HG03280 (cell line): Measurements from ENCODE around the gene TMEM179B.
"Not testable (repeated sequence)": the region's sequence is repeated elsewhere in the genome, so short reads cannot be mapped to it uniquely, and the experiment has no call there.

Source experiments
- ATAC-seq: cut with Tn5 transposase; IDR thresholded peaks from one replicate; pipeline ENCODE4 v1.9.1; 2021; ENCODE audit warnings: mild to moderate bottlenecking, moderate library complexity; ENCODE audit not compliant: unreplicated experiment

The TMEM179B gene

DNA sequence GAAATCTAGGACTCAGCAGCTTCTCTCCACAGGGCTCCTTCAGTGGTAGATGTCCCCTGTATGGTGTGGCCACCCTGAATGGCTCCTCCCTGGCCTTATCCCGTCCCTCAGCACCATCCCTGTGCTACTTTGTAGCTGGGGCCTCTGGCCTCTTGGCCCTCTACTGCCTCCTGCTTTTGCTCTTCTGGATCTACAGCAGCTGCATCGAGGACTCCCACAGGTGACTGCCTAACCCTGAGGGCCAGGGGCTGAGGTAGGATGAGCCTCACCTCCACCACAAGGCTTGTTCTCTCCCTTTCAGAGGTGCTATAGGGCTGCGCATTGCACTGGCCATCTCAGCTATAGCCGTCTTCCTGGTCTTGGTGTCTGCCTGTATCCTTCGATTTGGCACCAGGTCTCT is 1.8 kb downstream of the TMEM179B start:
- ATAC-seq, result no peak

- no peak for ATAC-seq
Measured at GRCh38 chr11:62789576-62789975, 2.4 kb downstream of the TMEM179B start.

DNA sequence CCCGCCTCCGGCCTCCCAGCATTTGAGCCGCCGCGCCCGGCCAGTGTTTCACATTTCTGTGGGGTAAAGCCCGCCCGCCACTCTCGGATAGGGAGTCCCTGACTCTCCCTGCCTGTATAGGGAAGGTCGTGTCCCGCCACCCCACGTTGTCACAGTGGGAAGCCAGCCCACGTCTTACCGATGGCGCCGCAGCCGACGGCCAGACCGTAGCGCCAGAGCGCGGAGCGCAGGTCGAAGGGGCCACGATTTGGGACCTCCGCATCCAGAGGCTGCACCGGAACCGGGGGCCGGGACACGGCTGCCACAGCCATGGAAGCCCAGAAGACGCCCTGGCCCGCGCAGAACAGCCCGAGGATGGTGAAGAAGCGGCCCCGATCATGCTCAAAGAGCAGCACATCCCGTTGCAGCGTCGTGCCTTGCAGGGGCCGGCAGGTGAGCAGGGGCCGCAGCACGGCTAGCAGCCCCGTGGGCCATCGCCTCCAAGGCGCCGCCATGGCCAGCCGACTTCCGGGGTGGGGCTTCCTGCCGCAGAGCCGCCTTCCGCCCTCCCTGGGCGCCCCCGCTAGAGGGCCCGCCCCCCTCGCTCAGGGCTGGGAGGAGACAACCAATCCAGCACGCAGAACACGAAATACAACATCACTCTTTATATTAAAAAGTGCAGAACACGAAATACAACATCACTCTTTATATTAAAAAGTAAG is 4.4 kb downstream of the TMEM179B start, which contains the start of gene TMEM223:
TSS of gene TMEM223 (minus strand) at position 506 of the 701 bp plus-strand sequence. CDS start at position 494, 12 bp downstream.
- ATAC-seq, result peak; percentile 63

DNA sequence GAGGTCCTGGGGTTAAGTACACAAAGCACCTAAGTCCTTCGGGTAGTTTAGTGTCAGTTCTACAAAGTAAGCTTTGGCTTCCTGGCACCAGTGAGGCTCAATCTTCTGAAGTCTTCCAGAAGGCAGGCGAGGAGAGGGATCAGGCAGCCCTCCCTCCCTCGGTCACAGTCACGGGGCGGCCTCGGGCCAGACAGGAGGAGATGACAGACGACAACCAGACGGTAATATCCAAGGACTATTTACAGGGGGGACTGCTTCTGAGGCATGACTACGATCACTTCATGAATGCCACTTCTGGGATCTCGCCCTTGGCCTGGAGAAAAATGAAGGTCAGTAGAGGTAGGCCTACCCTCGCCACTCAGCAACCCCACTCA is 5.0 kb downstream of the TMEM179B start:
- no peak for ATAC-seq

- no peak for ATAC-seq
Measured at GRCh38 chr11:62794201-62794775, 7.1 kb downstream of the TMEM179B start.

DNA sequence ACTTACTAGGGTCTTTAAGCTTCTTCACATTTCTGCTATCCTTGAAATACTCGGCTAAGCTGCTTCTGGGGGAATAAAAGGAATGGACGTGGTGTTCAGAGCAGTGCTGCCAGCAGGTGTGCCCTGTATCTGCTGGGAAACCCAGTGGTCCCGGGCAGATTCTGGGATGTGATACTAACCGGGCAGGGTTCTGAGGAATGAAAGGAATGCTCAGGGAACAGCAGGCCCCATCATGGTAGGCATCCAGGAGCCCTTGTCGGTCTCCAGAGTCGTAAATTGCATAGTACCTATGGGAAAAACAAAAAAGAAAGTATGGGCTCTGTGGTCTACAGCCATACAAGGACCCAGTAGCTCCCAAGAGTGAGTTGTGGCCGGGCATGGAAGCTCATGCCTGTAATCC is 9.1 kb downstream of the TMEM179B start:
- no peak for ATAC-seq

DNA sequence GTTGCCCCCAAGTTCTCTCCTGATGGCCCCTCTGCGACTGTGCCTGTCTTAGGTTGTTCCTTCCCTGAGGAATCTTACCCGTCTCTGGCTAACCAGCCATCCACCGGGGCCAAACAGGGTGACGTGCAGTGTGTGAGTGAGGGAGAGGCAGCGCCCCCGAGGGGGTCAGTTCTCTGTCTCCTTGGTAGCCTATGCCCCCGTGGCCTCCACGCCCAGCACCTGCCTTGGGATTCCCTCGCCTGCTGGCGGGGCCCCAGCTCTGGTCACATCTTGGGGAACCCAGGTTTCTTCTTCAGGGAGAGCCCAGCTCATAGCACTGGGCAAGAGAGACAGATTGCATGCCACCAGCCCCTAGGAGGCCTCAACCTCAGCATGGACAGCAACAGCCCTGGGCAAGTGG is 12.3 kb downstream of the TMEM179B start:
- no peak for ATAC-seq

DNA sequence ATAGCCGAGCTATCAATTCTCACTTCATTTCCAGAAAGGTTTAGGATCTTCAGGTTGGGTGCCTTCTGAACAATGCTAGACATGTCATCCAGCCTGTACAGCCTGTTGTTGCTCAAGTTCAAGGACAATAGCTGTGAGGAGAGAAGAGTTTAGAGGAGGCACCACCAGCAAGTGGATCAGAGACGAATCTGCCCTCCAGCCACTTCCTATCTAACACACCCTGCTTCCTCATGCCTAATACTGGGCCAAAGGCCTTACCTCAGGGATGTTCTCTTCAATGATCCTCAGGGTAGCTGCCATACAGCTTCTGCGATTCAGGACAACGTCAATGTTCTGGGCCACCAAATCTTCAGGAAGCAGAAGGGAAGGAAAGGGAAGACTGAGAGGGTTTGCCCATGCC is 13.9 kb downstream of the TMEM179B start:
- no peak for ATAC-seq

GRCh38 chr11:62804310-62805075 is 17.3 kb downstream of the TMEM179B start:
- no peak for ATAC-seq

DNA sequence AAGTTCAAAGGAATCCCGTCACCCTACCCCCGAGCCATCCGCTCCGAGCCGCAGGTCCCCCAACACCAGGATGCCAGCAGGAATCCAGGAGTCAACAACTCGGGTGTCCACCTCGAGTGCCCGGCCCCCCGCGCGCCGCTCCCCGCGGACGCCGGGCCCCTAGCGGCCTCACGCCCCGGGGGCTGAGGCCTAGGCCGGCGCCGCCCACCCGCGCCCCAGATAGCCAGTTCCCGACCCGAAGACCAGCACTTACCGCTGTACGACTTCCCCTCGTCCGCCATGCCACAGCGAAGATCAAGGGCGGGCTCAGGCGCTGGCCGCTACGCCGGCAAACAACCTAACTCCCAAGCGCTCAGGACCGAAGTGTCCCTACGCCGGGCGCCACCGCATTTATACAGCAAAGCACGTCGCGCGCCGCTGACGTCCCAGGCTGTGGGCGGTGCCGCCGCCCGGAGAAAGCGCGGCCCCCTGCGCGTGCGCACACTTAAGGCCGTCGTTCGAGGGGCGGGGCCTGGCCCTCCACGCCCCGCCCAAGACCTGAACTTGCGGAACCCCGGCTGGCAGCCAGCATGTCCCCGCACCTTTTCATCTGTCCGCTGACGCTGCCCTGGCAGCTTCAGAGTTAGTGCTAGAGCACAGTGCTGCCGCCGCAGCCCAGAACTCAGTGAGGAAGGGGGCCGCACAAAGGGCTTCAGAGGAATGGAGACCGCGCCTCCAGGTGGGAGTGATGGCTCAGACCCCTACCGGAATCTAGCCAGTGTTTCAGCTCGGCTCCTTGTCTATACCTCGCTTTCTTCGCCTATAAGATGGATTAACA is 18.1 kb downstream of the TMEM179B start, which contains the start of gene NXF1:
TSS of gene NXF1 (minus strand) at position 365 of the 817 bp plus-strand sequence. CDS start at position 281, 84 bp downstream.
- peak; percentile 87 for ATAC-seq

- no peak for ATAC-seq
Measured at GRCh38 chr11:62805961-62806441, 18.8 kb downstream of the TMEM179B start.

DNA sequence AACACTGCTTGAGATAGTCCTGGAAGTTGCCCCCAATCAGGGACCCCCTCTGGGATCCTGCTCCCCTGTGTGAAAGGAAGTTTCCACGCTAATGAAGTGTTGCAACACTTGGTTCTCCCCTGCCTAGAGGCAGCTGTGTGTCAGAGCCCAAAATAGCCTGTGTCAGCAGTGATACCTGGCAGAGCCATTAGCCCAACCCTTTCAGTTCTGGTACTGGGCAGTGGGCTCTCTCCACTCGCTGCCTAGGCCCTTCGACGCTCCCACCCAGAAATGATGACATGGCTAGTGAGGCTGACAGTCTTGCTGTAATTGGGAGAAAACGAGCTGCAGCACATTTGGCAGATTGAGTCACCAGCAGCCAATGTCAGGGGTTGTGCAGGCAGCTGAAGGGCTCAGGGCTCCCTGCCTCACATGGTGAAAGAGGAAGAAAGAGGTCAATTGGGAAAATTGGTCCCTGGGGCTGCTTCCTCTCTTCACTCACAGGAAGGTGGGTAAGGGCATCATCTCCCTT is 19.5 kb downstream of the TMEM179B start:
- no peak for ATAC-seq

GRCh38 chr11:62810748-62811147 is 23.5 kb downstream of the TMEM179B start:
- ATAC-seq, result no peak

GRCh38 chr11:62811659-62812058 is 24.5 kb downstream of the TMEM179B start:
- no peak for ATAC-seq

DNA sequence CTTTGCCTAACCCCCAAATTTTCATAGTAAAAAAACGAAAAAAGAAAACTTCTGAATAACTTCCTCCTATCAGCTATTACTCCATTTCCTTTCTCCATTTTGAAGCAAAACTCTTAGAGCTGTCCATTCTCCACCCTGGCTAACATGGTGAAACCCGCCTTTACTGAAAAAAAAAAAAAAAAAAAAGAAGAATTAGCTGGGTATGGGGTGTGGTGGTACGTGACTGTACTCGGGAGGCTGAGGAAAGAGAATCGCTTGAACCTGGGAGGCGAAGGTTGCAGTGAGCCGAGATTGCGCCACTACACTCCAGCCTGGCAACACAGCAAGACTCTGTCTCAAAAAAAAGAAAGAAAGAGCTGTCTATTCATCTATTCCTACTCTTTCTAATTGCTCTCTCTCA is 29.4 kb downstream of the TMEM179B start:
- no peak for ATAC-seq

GRCh38 chr11:62817129-62817528 is 29.9 kb downstream of the TMEM179B start:
- ATAC-seq, result no peak

GRCh38 chr11:62823677-62824076 is 36.5 kb downstream of the TMEM179B start:
- no peak for ATAC-seq

DNA sequence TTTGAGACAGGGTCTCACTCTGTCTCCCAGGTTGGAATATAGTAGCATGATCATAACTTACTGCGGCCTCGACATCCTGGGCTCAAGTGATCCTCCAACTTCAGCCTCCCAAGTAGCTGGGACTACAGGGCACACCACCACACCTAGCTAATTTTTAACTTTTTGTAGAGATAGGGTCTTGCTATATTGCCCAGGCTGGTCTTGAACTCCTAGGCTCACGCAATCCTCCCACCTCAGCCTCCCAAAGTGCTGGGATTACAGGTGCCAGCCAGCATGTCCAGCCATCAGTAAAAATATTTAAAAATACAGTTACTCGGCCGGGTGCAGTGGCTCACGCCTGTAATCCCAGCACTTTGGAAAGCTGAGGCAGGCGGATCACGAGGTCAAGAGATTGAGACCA is 40.9 kb downstream of the TMEM179B start:
- ATAC-seq, result not testable (repeated sequence)

- no peak for ATAC-seq
Measured at GRCh38 chr11:62830904-62831519, 43.8 kb downstream of the TMEM179B start.
